CD8-positive, alpha-beta memory T cell (primary cell): ENCODE results near the gene P2RX3. TPM values are rescaled to one million over a fixed set of nuclear protein-coding genes. Genes with fewer than 3 reads are reported as not detected.

Experiments
- CTCF ChIA-PET: fragments of 350-600 bp; sonication (Branson Sonifier 250); formaldehyde crosslinking; loops from one replicate; lab custom pipeline; 2021; ENCODE audit warnings: antibody characterized with exemption; lab: Charles Lee
- POLR2A ChIA-PET: fragments of 350-600 bp; sonication (Branson Sonifier 250); formaldehyde crosslinking; loops from one replicate; lab custom pipeline; 2021; ENCODE audit warnings: antibody characterized with exemption; lab: Charles Lee
- DNase-seq, 5 donors: peaks; one replicate each; pipeline versions ENCODE4 v3.0.0 to v3.0.0-alpha.2; 2020 to 2022; ENCODE audit warnings: mixed read lengths in 1 of 5
- H3K27ac ChIP-seq: one replicate; pipeline ENCODE4 v1.7.0; 2013; ENCODE audit warnings: low read depth, mild to moderate bottlenecking, low read length, moderate library complexity
- H3K27me3 ChIP-seq: 2 replicates; pipeline ENCODE4 v1.7.0; 2013; ENCODE audit warnings: low read length, mild to moderate bottlenecking; ENCODE audit not compliant: insufficient read depth, poor library complexity, severe bottlenecking
- H3K36me3 ChIP-seq: 2 replicates; pipeline ENCODE4 v1.7.0; 2013; ENCODE audit warnings: mild to moderate bottlenecking, low read length, moderate library complexity; ENCODE audit not compliant: insufficient read depth
- H3K4me1 ChIP-seq: 2 replicates; pipeline ENCODE4 v1.7.0; 2013; ENCODE audit warnings: mild to moderate bottlenecking, low read length, moderate library complexity; ENCODE audit not compliant: insufficient read depth
- H3K4me3 ChIP-seq: 2 replicates; pipeline ENCODE4 v1.7.0; 2013; ENCODE audit warnings: mild to moderate bottlenecking, low read length
- H3K9me3 ChIP-seq: 2 replicates; pipeline ENCODE4 v1.7.0; 2013; ENCODE audit warnings: mild to moderate bottlenecking, low read length
- H3K27ac Mint-ChIP-seq, 8 donors: one replicate each; pipeline ENCODE4 v1.8.0; 2020 to 2021; ENCODE audit warnings: mixed read lengths in 8 of 8, mild to moderate bottlenecking in 6 of 8, inconsistent platforms in 3 of 8, moderate library complexity in 3 of 8
- H3K27me3 Mint-ChIP-seq, 2 donors: one replicate each; pipeline ENCODE4 v1.8.0; 2020 to 2021; ENCODE audit warnings: mixed read lengths in 2 of 2, mild to moderate bottlenecking in 1 of 2, moderate library complexity in 1 of 2
- H3K36me3 Mint-ChIP-seq, 3 donors: one replicate each; pipeline ENCODE4 v1.8.0; 2020 to 2021; ENCODE audit warnings: mixed read lengths in 3 of 3, inconsistent platforms in 1 of 3, mild to moderate bottlenecking in 1 of 3
- H3K4me1 Mint-ChIP-seq, 3 donors: one replicate each; pipeline ENCODE4 v1.8.0; 2020 to 2021; ENCODE audit warnings: mixed read lengths in 3 of 3, inconsistent platforms in 1 of 3, mild to moderate bottlenecking in 1 of 3
- H3K4me3 Mint-ChIP-seq, 7 donors: one replicate each; pipeline ENCODE4 v1.8.0; 2020 to 2021; ENCODE audit warnings: mixed read lengths in 7 of 7, mild to moderate bottlenecking in 6 of 7, moderate library complexity in 4 of 7, inconsistent platforms in 2 of 7
- H3K9me3 Mint-ChIP-seq, 5 donors: one replicate each; pipeline ENCODE4 v1.8.0; 2020 to 2022; ENCODE audit warnings: mixed read lengths in 5 of 5, mild to moderate bottlenecking in 3 of 5, moderate library complexity in 2 of 5, inconsistent platforms in 1 of 5
- polyA plus RNA-seq: library from polyadenylated mRNA; unstranded; fragments of 300-500 nt; fragmentation: Illumina TruSeq; gene quantifications from one replicate; pipeline ENCODE4 v1.2.3, GENCODE V29; 2021
- total RNA-seq, 2 experiments: library from RNA; stranded (reverse); gene quantifications; one replicate each; pipeline ENCODE4 v1.2.3, GENCODE V29; 2021

P2RX3 gene
- total and polyA plus RNA-seq, 3 experiments from 2014 or later: not detected

DNA sequence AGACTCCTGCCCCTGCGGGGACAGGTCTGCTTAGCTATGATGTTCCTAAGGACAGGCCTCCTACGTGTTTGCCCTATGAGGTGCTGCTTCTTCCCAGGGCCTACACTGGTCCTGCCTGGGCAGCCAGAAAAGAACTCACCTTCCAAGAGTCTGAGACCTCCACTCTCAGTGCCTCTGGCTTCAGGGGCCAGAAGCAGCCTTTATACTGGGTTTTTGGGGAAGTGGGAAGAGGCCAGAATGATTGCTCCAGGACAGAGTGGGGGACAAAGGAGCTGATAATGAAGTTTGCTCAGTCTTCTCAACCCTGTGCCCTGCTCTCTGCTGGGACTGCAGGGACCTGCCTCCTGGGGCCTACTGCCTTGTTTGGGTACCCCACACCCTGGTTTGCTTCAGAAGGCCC, 42.8 kb downstream of the P2RX3 start, which contains the start of gene PRG3:
Gene PRG3 (minus strand): TSS at position 176 of the 400 bp plus-strand sequence. CDS start 442 bp downstream, outside the sequence.
- H3K4me1 ChIP-seq: no peaks in the 10 kb centered on the region
- no peaks in the 10 kb centered on the region for H3K36me3 ChIP-seq
- H3K4me1 Mint-ChIP-seq: no peaks in the 10 kb centered on the region
- H3K27me3 Mint-ChIP-seq: peaks cover 7 to 47% of the 10 kb centered on the region in 2 donors
- H3K36me3 Mint-ChIP-seq: no peaks in the 10 kb centered on the region
- H3K9me3 Mint-ChIP-seq: no peaks in the 10 kb centered on the region
- no peak within 1 kb of the TSS for H3K4me3 Mint-ChIP-seq
- H3K4me3 ChIP-seq: no peak within 1 kb of the TSS
- DNase-seq: no peak
- POLR2A ChIA-PET: no interaction called here
- no peaks in the 10 kb centered on the region for H3K27me3 ChIP-seq
- no peaks in the 10 kb centered on the region for H3K9me3 ChIP-seq
- no peak within 1 kb of the TSS for H3K27ac ChIP-seq
- CTCF ChIA-PET: no interaction called here
- H3K27ac Mint-ChIP-seq: peak within 1 kb of the TSS in 2 of 8 donors; percentile 33 to 72

DNA sequence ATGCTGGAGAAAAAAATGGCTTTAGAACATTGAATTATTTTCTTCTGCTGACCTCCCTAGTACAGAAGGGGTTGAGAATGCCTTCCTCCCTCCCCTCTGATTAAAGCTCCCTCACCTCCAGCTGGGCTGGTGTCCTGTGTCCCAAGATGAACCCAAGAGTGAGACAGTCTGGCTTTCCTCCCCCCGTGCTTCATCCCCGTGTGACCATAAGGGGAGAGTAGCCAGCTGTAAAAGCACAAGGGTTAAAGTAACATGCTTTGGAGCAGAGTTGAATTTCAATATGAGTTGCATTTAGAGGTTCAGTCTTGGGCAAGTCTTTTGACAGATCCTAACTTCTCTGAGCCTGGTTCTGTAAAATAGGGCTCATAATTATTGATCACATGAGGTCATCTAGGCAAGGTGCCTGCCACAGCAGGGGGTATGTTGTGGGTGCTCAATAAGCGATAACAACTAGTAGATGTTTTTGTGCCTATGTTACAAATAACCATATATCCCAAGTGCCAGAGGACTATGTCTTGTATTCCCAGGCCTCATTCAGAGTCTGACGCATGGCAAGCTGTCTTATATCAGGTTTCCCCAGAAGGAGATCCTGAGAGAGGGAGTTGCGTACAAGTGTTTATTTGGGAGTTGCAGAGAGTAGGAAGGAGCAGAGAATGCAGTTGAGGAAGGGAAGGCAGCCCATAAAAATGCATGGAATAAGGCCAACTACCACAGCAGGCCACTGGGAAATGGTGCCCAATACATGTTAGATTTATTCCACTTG, 48.2 kb downstream of the P2RX3 start:
- H3K36me3 ChIP-seq: no peaks in the 10 kb centered on the region
- no peaks in the 10 kb centered on the region for H3K9me3 ChIP-seq
- no peak for DNase-seq
- no peaks in the 10 kb centered on the region for H3K27me3 ChIP-seq
- ChIA-PET POLR2A (no interaction called here), CTCF (interaction anchor here (1.1 kb wide), 1 partner anchor 97 kb away, joined by 3 read pairs; no protein-coding TSS in a partner anchor)
- H3K4me1 ChIP-seq: no peaks in the 10 kb centered on the region
- no peak overlapping the region for H3K27ac ChIP-seq
- no peak overlapping the region for H3K4me3 ChIP-seq
- Mint-ChIP-seq H3K4me1 (no peaks in the 10 kb centered on the region), H3K36me3 (peaks cover 0 to 2% (median 0%) of the 10 kb centered on the region in 3 donors), H3K27me3 (peaks cover 0 to 15% of the 10 kb centered on the region in 2 donors), H3K27ac (no peak overlapping the region), H3K9me3 (no peaks in the 10 kb centered on the region), H3K4me3 (no peak overlapping the region)

DNA sequence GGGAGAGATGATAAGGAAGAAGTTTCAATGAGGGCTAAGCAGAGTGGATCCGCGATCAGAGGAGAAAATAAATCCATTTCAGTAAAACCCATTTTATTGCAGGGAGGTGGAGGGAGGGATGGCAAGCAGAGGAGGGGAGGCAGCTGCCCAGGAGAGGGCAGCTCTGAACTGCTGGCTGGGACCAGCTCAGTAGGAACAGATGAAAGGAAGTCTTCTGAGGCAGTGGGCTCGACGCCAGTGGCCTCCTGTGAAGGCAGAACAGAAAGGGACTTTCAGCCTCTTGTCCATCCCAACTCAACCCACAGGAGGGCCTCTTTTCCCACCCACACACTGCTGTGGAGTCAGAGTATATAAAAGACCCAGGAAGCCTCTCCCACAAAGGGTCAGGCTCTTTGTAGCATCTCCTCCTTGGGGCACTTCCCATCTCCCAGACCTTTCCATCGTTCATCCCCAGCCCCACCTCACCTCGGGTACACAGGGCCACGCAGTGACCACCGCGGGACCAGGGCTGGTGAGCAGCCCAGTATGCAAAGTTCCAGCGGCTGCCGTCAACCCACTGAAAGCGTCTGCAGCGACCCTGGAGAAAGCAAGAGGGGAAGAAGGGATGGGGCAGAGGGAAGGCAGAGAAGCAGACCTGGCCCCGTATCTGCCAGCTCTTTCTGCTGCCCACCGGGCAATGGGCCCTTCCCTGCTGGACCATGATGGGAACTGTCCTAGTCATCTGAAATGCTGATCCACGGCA, 49.3 kb downstream of the P2RX3 start:
- Mint-ChIP-seq H3K4me1 (no peaks in the 10 kb centered on the region), H3K4me3 (no peak overlapping the region), H3K36me3 (peaks cover 0 to 2% (median 0%) of the 10 kb centered on the region in 3 donors), H3K27me3 (peaks cover 0 to 11% of the 10 kb centered on the region in 2 donors), H3K27ac (no peak overlapping the region), H3K9me3 (no peaks in the 10 kb centered on the region)
- Histone ChIP-seq H3K9me3 (no peaks in the 10 kb centered on the region), H3K4me3 (no peak overlapping the region), H3K27ac (no peak overlapping the region), H3K4me1 (no peaks in the 10 kb centered on the region), H3K36me3 (no peaks in the 10 kb centered on the region), H3K27me3 (no peaks in the 10 kb centered on the region)
- ChIA-PET CTCF (interaction anchor here (0.9 to 1.1 kb wide), 2 partner anchors 37 to 96 kb away, joined by 3 to 4 read pairs; no protein-coding TSS in a partner anchor), POLR2A (no interaction called here)
- DNase-seq: no peak

- no peak for DNase-seq
- no peak within 1 kb of the TSS for H3K4me3 Mint-ChIP-seq
- H3K36me3 ChIP-seq: no peaks in the 10 kb centered on the region
- no peaks in the 10 kb centered on the region for H3K9me3 ChIP-seq
- no peaks in the 10 kb centered on the region for H3K4me1 Mint-ChIP-seq
- H3K9me3 Mint-ChIP-seq: no peaks in the 10 kb centered on the region
- no peaks in the 10 kb centered on the region for H3K27me3 Mint-ChIP-seq
- CTCF ChIA-PET: no interaction called here
- peak within 1 kb of the TSS in 1 of 8 donors; percentile 44 for H3K27ac Mint-ChIP-seq
- no peaks in the 10 kb centered on the region for H3K4me1 ChIP-seq
- no peak within 1 kb of the TSS for H3K27ac ChIP-seq
- H3K27me3 ChIP-seq: no peaks in the 10 kb centered on the region
- H3K36me3 Mint-ChIP-seq: peaks cover 0 to 2% (median 0%) of the 10 kb centered on the region in 3 donors
- POLR2A ChIA-PET: no interaction called here
- H3K4me3 ChIP-seq: no peak within 1 kb of the TSS
Measured at GRCh38 chr11:57390535-57390934, 52.4 kb downstream of the P2RX3 start, which contains the start of gene PRG2. TSS of gene PRG2 (minus strand) at chr11:57390650. CDS start at chr11:57389944, 706 bp downstream.

GRCh38 chr11:57391111-57391510, 53.0 kb downstream of the P2RX3 start:
- Histone ChIP-seq H3K27ac (no peak overlapping the region), H3K9me3 (no peaks in the 10 kb centered on the region), H3K4me3 (no peak overlapping the region), H3K4me1 (no peaks in the 10 kb centered on the region), H3K27me3 (no peaks in the 10 kb centered on the region), H3K36me3 (no peaks in the 10 kb centered on the region)
- Mint-ChIP-seq H3K4me1 (no peaks in the 10 kb centered on the region), H3K27me3 (no peaks in the 10 kb centered on the region), H3K9me3 (no peaks in the 10 kb centered on the region), H3K36me3 (peaks cover 0 to 2% (median 0%) of the 10 kb centered on the region in 3 donors), H3K27ac (no peak overlapping the region), H3K4me3 (no peak overlapping the region)
- DNase-seq: no peak
- CTCF ChIA-PET: no interaction called here
- POLR2A ChIA-PET: no interaction called here

DNA sequence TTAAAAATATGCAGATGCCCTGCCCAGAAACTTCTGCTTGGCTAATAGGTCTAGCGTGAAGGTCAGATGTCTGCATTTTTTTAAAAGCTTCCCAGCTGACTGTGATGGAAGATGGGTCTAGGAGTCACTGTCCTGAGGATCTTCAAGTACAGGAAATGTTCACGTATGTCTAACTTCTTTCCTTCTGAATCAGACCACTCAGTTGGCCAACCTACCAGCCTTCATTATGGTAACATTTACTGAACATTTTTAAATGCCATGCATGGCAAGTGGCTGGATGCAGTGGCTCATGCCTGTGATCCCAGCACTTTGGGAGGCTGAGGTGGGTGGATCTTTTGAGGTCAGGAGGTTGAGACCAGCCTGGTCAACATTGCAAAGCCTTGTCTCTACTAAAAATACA, 53.4 kb downstream of the P2RX3 start:
- Mint-ChIP-seq H3K4me3 (no peak overlapping the region), H3K27ac (peak overlapping the region in 1 of 8 donors; percentile 44), H3K36me3 (peaks cover 0 to 1% (median 0%) of the 10 kb centered on the region in 3 donors), H3K27me3 (no peaks in the 10 kb centered on the region), H3K9me3 (no peaks in the 10 kb centered on the region), H3K4me1 (no peaks in the 10 kb centered on the region)
- no peaks in the 10 kb centered on the region for H3K9me3 ChIP-seq
- no peaks in the 10 kb centered on the region for H3K36me3 ChIP-seq
- ChIA-PET POLR2A (no interaction called here), CTCF (no interaction called here)
- no peaks in the 10 kb centered on the region for H3K4me1 ChIP-seq
- H3K27me3 ChIP-seq: no peaks in the 10 kb centered on the region
- no peak overlapping the region for H3K27ac ChIP-seq
- no peak overlapping the region for H3K4me3 ChIP-seq
- no peak for DNase-seq

GRCh38 chr11:57392066-57392762, 54.1 kb downstream of the P2RX3 start:
- no peaks in the 10 kb centered on the region for H3K27me3 ChIP-seq
- no peak overlapping the region for H3K4me3 ChIP-seq
- Mint-ChIP-seq H3K9me3 (no peaks in the 10 kb centered on the region), H3K36me3 (no peaks in the 10 kb centered on the region), H3K4me3 (no peak overlapping the region), H3K27me3 (no peaks in the 10 kb centered on the region), H3K27ac (no peak overlapping the region), H3K4me1 (no peaks in the 10 kb centered on the region)
- no peak for DNase-seq
- no peaks in the 10 kb centered on the region for H3K9me3 ChIP-seq
- H3K4me1 ChIP-seq: no peaks in the 10 kb centered on the region
- H3K27ac ChIP-seq: no peak overlapping the region
- H3K36me3 ChIP-seq: no peaks in the 10 kb centered on the region
- ChIA-PET CTCF (no interaction called here), POLR2A (no interaction called here)
